ENCODE data around the gene CCDC179. TPM values are rescaled to one million over a fixed set of nuclear protein-coding genes. Genes with fewer than 3 reads are reported as not detected.

CCDC179 gene
- total and polyA plus RNA-seq, 2 donors from 2014 or later: not detected

GRCh38 chr11:22900764-22901486 is 40.7 kb upstream of the CCDC179 start:
- Histone ChIP-seq H3K27me3 (ENCODE audit: control insufficient read depth, insufficient read depth, low read length) (no peaks in the 10 kb centered on the region), H3K9me3 (ENCODE audit: control insufficient read depth in 2 of 3, insufficient read depth in 1 of 3, low read length in 3 of 3) (no peaks in the 10 kb centered on the region), H3K4me1 (ENCODE audit: control insufficient read depth in 2 of 3, insufficient read depth in 2 of 3, low read depth in 1 of 3, low read length in 3 of 3) (no peaks in the 10 kb centered on the region), H3K9ac (ENCODE audit: low read length in 3 of 3) (no peak overlapping the region), H3K4me3 (ENCODE audit: low read length in 3 of 3) (no peak overlapping the region), H3K36me3 (ENCODE audit: control insufficient read depth in 2 of 3, insufficient read depth in 3 of 3, low read length in 3 of 3) (no peaks in the 10 kb centered on the region), H3K27ac (ENCODE audit: low read depth in 2 of 2, low read length in 2 of 2) (no peak overlapping the region)
- intact Hi-C loops (cut with DNase I): no loop called here
- DNase-seq (no peak), FAIRE-seq (no peak)
- no peak for TF ChIP-seq CTCF (IDR thresholded peaks at IDR 0.05; ENCODE audit: borderline replicate concordance, extremely low read depth, insufficient read depth)

DNA sequence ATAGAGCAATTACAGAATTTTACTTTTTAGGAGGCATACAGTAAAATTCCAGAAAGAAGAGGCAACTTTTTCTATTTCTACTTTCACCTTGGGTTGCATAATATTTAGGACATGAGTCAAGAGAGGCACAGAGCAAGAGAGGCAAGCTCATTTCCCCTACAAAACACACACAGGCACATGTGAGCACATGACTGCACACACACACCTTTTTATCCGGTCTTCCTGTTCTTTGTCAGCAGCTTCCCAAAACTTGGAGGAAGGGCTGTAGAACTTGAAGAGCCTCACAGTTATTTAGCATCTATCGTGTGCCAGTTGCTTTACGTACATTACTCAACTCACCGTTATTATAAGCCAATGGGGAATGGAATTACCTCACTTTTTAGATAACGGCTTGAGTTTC is 37.8 kb upstream of the CCDC179 start:
- Histone ChIP-seq H3K4me3 (ENCODE audit: low read length in 3 of 3) (no peak overlapping the region), H3K9ac (ENCODE audit: low read length in 3 of 3) (no peak overlapping the region), H3K9me3 (ENCODE audit: control insufficient read depth in 2 of 3, insufficient read depth in 1 of 3, low read length in 3 of 3) (no peaks in the 10 kb centered on the region), H3K27me3 (ENCODE audit: control insufficient read depth, insufficient read depth, low read length) (no peaks in the 10 kb centered on the region), H3K27ac (ENCODE audit: low read depth in 2 of 2, low read length in 2 of 2) (no peak overlapping the region), H3K36me3 (ENCODE audit: control insufficient read depth in 2 of 3, insufficient read depth in 3 of 3, low read length in 3 of 3) (no peaks in the 10 kb centered on the region), H3K4me1 (ENCODE audit: control insufficient read depth in 2 of 3, insufficient read depth in 2 of 3, low read depth in 1 of 3, low read length in 3 of 3) (no peaks in the 10 kb centered on the region)
- intact Hi-C loops (cut with DNase I): no loop called here
- FAIRE-seq: no peak
- DNase-seq: no peak
- no peak for TF ChIP-seq CTCF (IDR thresholded peaks at IDR 0.05; ENCODE audit: borderline replicate concordance, extremely low read depth, insufficient read depth)

DNA sequence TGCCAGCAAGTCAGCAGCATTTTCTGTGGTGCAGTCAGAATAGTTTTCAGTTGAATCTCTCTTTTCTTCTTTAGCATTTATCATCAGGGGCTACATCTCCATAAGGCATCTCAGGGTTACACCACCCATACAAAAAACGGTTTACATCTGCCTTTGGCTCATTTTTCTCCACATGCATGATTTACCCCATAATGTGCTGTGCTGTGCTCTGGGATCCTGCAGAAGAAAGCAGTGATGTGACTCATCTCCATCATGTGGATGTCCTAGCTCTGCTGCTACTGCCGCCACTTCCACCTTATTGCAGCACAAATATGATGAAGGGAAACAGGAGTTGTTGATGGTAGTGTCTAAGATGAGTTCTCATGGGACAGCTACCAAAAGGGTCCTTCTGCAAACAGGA is 30.0 kb upstream of the CCDC179 start:
- Histone ChIP-seq H3K36me3 (ENCODE audit: control insufficient read depth in 2 of 3, insufficient read depth in 3 of 3, low read length in 3 of 3) (no peaks in the 10 kb centered on the region), H3K27me3 (ENCODE audit: control insufficient read depth, insufficient read depth, low read length) (no peaks in the 10 kb centered on the region), H3K9me3 (ENCODE audit: control insufficient read depth in 2 of 3, insufficient read depth in 1 of 3, low read length in 3 of 3) (no peaks in the 10 kb centered on the region), H3K27ac (ENCODE audit: low read depth in 2 of 2, low read length in 2 of 2) (no peak overlapping the region), H3K9ac (ENCODE audit: low read length in 3 of 3) (no peak overlapping the region), H3K4me3 (ENCODE audit: low read length in 3 of 3) (no peak overlapping the region), H3K4me1 (ENCODE audit: control insufficient read depth in 2 of 3, insufficient read depth in 2 of 3, low read depth in 1 of 3, low read length in 3 of 3) (no peaks in the 10 kb centered on the region)
- intact Hi-C loops (cut with DNase I): no loop called here
- no peak for TF ChIP-seq CTCF (IDR thresholded peaks at IDR 0.05; ENCODE audit: borderline replicate concordance, extremely low read depth, insufficient read depth)
- FAIRE-seq (no peak), DNase-seq (no peak)

GRCh38 chr11:22884217-22884616 is 23.9 kb upstream of the CCDC179 start:
- DNase-seq (peak in 1 of 5 donors; percentile 1), FAIRE-seq (no peak)
- Histone ChIP-seq H3K4me1 (ENCODE audit: control insufficient read depth in 2 of 3, insufficient read depth in 2 of 3, low read depth in 1 of 3, low read length in 3 of 3) (no peaks in the 10 kb centered on the region), H3K36me3 (ENCODE audit: control insufficient read depth in 2 of 3, insufficient read depth in 3 of 3, low read length in 3 of 3) (no peaks in the 10 kb centered on the region), H3K9ac (ENCODE audit: low read length in 3 of 3) (no peak overlapping the region), H3K27me3 (ENCODE audit: control insufficient read depth, insufficient read depth, low read length) (no peaks in the 10 kb centered on the region), H3K9me3 (ENCODE audit: control insufficient read depth in 2 of 3, insufficient read depth in 1 of 3, low read length in 3 of 3) (no peaks in the 10 kb centered on the region), H3K27ac (ENCODE audit: low read depth in 2 of 2, low read length in 2 of 2) (no peak overlapping the region), H3K4me3 (ENCODE audit: low read length in 3 of 3) (no peak overlapping the region)
- intact Hi-C loops (cut with DNase I): no loop called here
- TF ChIP-seq CTCF (IDR thresholded peaks at IDR 0.05; ENCODE audit: borderline replicate concordance, extremely low read depth, insufficient read depth): no peak
